AG04449 (cell line): ENCODE data around the gene KIF17.

Experiments used
- CTCF ChIA-PET: fragments of 350-600 bp; formaldehyde crosslinking; extraction: SDS; loops from one replicate; lab custom pipeline; 2021; ENCODE audit warnings: antibody characterized with exemption; lab: Yijun Ruan, JAX
- POLR2A ChIA-PET: fragments of 400-600, 350-600 bp; formaldehyde crosslinking; extraction: SDS; loops from one replicate; lab custom pipeline; 2020; ENCODE audit warnings: antibody characterized with exemption, inconsistent platforms; lab: Yijun Ruan, JAX
- DNase-seq: peaks from one replicate; pipeline ENCODE4 v3.0.0-alpha.2; 2010; ENCODE audit warnings: low read depth, low spot score
- H3K4me3 ChIP-seq: 2 replicates; pipeline ENCODE4 v1.5.1; 2011; ENCODE audit warnings: low read depth, mild to moderate bottlenecking, control low read depth, low read length
- CTCF ChIP-seq: IDR thresholded peaks from one replicate; pipeline ENCODE4 v1.5.1; 2011; ENCODE audit warnings: mild to moderate bottlenecking, moderate library complexity, low read length, control low read depth, inconsistent platforms; ENCODE audit not compliant: insufficient read depth; ENCODE audit errors: missing control alignments

Gene KIF17

GRCh38 chr1:20633190-20634064, 84.4 kb downstream of the KIF17 start, which contains the start of gene PINK1:
PINK1 (plus strand) TSS chr1:20633458; CDS start chr1:20633549, 91 bp downstream.
- DNase-seq, result no peak
- POLR2A ChIA-PET, result interaction anchor here (0.6 to 1.1 kb wide), 3 partner anchors 13 to 58 kb away, joined by 3 to 5 read pairs (median 5); no protein-coding TSS in a partner anchor
- CTCF ChIA-PET, result interaction anchor here (0.6 to 14.5 kb wide), 40 partner anchors 7 to 910 kb away, joined by 3 to 323 read pairs (median 5); partner anchors contain the start of genes CDA, DDOST and FAM43B
- TF ChIP-seq CTCF, result peak; percentile 94
- peak within 1 kb of the TSS; percentile 79 for H3K4me3 ChIP-seq

GRCh38 chr1:20632386-20632785, 85.4 kb downstream of the KIF17 start:
- TF ChIP-seq CTCF, result no peak
- ChIA-PET POLR2A (no interaction called here), CTCF (interaction anchor here (0.7 to 14.5 kb wide), 29 partner anchors 8 to 563 kb away, joined by 3 to 323 read pairs (median 8); partner anchors contain the start of genes CDA, DDOST and FAM43B)
- DNase-seq, result no peak
- H3K4me3 ChIP-seq, result no peak overlapping the region

- no peak for DNase-seq
- TF ChIP-seq CTCF, result no peak
- ChIA-PET CTCF (interaction anchor here (1.2 to 14.5 kb wide), 10 partner anchors 10 to 418 kb away, joined by 3 to 323 read pairs (median 37); partner anchors contain the start of genes CDA and DDOST), POLR2A (no interaction called here)
- H3K4me3 ChIP-seq, result no peak overlapping the region
Measured at GRCh38 chr1:20630729-20631128, 87.1 kb downstream of the KIF17 start.

GRCh38 chr1:20626524-20626923, 91.3 kb downstream of the KIF17 start:
- CTCF ChIA-PET, result interaction anchor here (1.1 to 18.7 kb wide), 4 partner anchors 7 to 103 kb away, joined by 3 to 224 read pairs (median 8); partner anchors contain the start of gene PINK1
- H3K4me3 ChIP-seq, result no peak overlapping the region
- TF ChIP-seq CTCF, result no peak
- no peak for DNase-seq
- POLR2A ChIA-PET, result no interaction called here

- CTCF ChIA-PET, result interaction anchor here (1.1 to 18.7 kb wide), 4 partner anchors 7 to 16 kb away, joined by 3 to 224 read pairs (median 8); partner anchors contain the start of gene PINK1
Measured at GRCh38 chr1:20626098-20626427, 91.7 kb downstream of the KIF17 start.

More at GRCh38 chr1:20626098-20626427, 91.7 kb downstream of the KIF17 start:
- TF ChIP-seq CTCF, result no peak
- POLR2A ChIA-PET, result no interaction called here
- no peak for DNase-seq
- H3K4me3 ChIP-seq, result no peak overlapping the region
